ENCODE measurements around the gene PDE4DIP. TPM values are rescaled to one million over a fixed set of nuclear protein-coding genes. Genes with fewer than 3 reads are reported as not detected.
"Not testable (repeated sequence)": the region's sequence is repeated elsewhere in the genome, so short reads cannot be mapped to it uniquely, and the experiment has no call there.

The PDE4DIP gene
- total RNA-seq, 2 experiments from 2014 or later: 21.0 to 21.9 TPM

GRCh38 chr1:148968682-148969081 lies 124.5 kb downstream of the PDE4DIP start:
- H3K9me3 Mint-ChIP-seq (ENCODE audit: low read depth); DNase-seq; intact Hi-C loops (cut with DNase I, micrococcal nuclease); H3K4me1 Mint-ChIP-seq; H3K27ac Mint-ChIP-seq; H3K4me3 Mint-ChIP-seq; CTCF ChIA-PET; POLR2A ChIA-PET; H3K27me3 Mint-ChIP-seq; H3K36me3 Mint-ChIP-seq (ENCODE audit: low read depth): not testable (repeated sequence)
- peak; percentile 12 for ATAC-seq

GRCh38 chr1:148969126-148969525 lies 124.9 kb downstream of the PDE4DIP start:
- H3K4me1 Mint-ChIP-seq; H3K27me3 Mint-ChIP-seq; H3K27ac Mint-ChIP-seq; POLR2A ChIA-PET; H3K36me3 Mint-ChIP-seq (ENCODE audit: low read depth); H3K9me3 Mint-ChIP-seq (ENCODE audit: low read depth); H3K4me3 Mint-ChIP-seq; CTCF ChIA-PET; intact Hi-C loops (cut with DNase I, micrococcal nuclease); DNase-seq: not testable (repeated sequence)
- peak; percentile 58 for ATAC-seq

- intact Hi-C loops (cut with DNase I, micrococcal nuclease); DNase-seq: not testable (repeated sequence)
These were observed 131.2 kb downstream of the PDE4DIP start for GRCh38 chr1:148975453-148975852.

GRCh38 chr1:148975866-148976537 lies 131.8 kb downstream of the PDE4DIP start:
- intact Hi-C loops (cut with DNase I, micrococcal nuclease); H3K27me3 Mint-ChIP-seq; H3K4me1 Mint-ChIP-seq; POLR2A ChIA-PET; DNase-seq; H3K9me3 Mint-ChIP-seq (ENCODE audit: low read depth); CTCF ChIA-PET: not testable (repeated sequence)
- peak overlapping the region; percentile 2 for H3K4me3 Mint-ChIP-seq
- peak overlapping the region; percentile 60 for H3K27ac Mint-ChIP-seq
- peaks cover 29% of the 10 kb centered on the region for H3K36me3 Mint-ChIP-seq (ENCODE audit: low read depth)
- ATAC-seq: peak; percentile 84

More at GRCh38 chr1:148975453-148975852, 131.2 kb downstream of the PDE4DIP start:
- POLR2A ChIA-PET; H3K4me1 Mint-ChIP-seq; CTCF ChIA-PET; H3K27me3 Mint-ChIP-seq; H3K9me3 Mint-ChIP-seq (ENCODE audit: low read depth): not testable (repeated sequence)
- Mint-ChIP-seq H3K4me3 (peak overlapping the region; percentile 2), H3K36me3 (ENCODE audit: low read depth) (peaks cover 26% of the 10 kb centered on the region), H3K27ac (peak overlapping the region; percentile 40)
- ATAC-seq: peak; percentile 72

GRCh38 chr1:148977785-148978184 lies 133.6 kb downstream of the PDE4DIP start:
- intact Hi-C loops (cut with DNase I, micrococcal nuclease); H3K27ac Mint-ChIP-seq; H3K4me1 Mint-ChIP-seq; H3K9me3 Mint-ChIP-seq (ENCODE audit: low read depth); ATAC-seq; POLR2A ChIA-PET; DNase-seq; CTCF ChIA-PET; H3K4me3 Mint-ChIP-seq; H3K27me3 Mint-ChIP-seq: not testable (repeated sequence)
- peaks cover 41% of the 10 kb centered on the region for H3K36me3 Mint-ChIP-seq (ENCODE audit: low read depth)

- H3K4me3 Mint-ChIP-seq; H3K27ac Mint-ChIP-seq; H3K27me3 Mint-ChIP-seq; POLR2A ChIA-PET; CTCF ChIA-PET; ATAC-seq; H3K36me3 Mint-ChIP-seq (ENCODE audit: low read depth); H3K4me1 Mint-ChIP-seq; intact Hi-C loops (cut with DNase I, micrococcal nuclease); DNase-seq; H3K9me3 Mint-ChIP-seq (ENCODE audit: low read depth): not testable (repeated sequence)
These were observed 145.2 kb downstream of the PDE4DIP start for GRCh38 chr1:148989378-148989777.

- H3K36me3 Mint-ChIP-seq (ENCODE audit: low read depth); CTCF ChIA-PET; H3K27me3 Mint-ChIP-seq; intact Hi-C loops (cut with DNase I, micrococcal nuclease); H3K4me1 Mint-ChIP-seq; H3K9me3 Mint-ChIP-seq (ENCODE audit: low read depth); DNase-seq; H3K27ac Mint-ChIP-seq; H3K4me3 Mint-ChIP-seq; ATAC-seq; POLR2A ChIA-PET: not testable (repeated sequence)
These were observed 146.1 kb downstream of the PDE4DIP start for GRCh38 chr1:148990233-148990788.

GRCh38 chr1:148991818-148992217 lies 147.6 kb downstream of the PDE4DIP start:
- intact Hi-C loops (cut with DNase I, micrococcal nuclease); H3K27me3 Mint-ChIP-seq; ATAC-seq; H3K36me3 Mint-ChIP-seq (ENCODE audit: low read depth); POLR2A ChIA-PET; CTCF ChIA-PET; H3K4me3 Mint-ChIP-seq; H3K4me1 Mint-ChIP-seq; H3K27ac Mint-ChIP-seq; H3K9me3 Mint-ChIP-seq (ENCODE audit: low read depth); DNase-seq: not testable (repeated sequence)

GRCh38 chr1:148992364-148992763 lies 148.1 kb downstream of the PDE4DIP start:
- POLR2A ChIA-PET; H3K9me3 Mint-ChIP-seq (ENCODE audit: low read depth); H3K4me3 Mint-ChIP-seq; H3K27ac Mint-ChIP-seq; CTCF ChIA-PET; H3K36me3 Mint-ChIP-seq (ENCODE audit: low read depth); DNase-seq; intact Hi-C loops (cut with DNase I, micrococcal nuclease); H3K27me3 Mint-ChIP-seq; H3K4me1 Mint-ChIP-seq: not testable (repeated sequence)
- ATAC-seq: peak; percentile 93

- peak; percentile 12 for ATAC-seq
- H3K27ac Mint-ChIP-seq; CTCF ChIA-PET; DNase-seq; intact Hi-C loops (cut with DNase I, micrococcal nuclease); H3K9me3 Mint-ChIP-seq (ENCODE audit: low read depth); POLR2A ChIA-PET; H3K36me3 Mint-ChIP-seq (ENCODE audit: low read depth); H3K4me3 Mint-ChIP-seq; H3K4me1 Mint-ChIP-seq; H3K27me3 Mint-ChIP-seq: not testable (repeated sequence)
These were observed 152.4 kb downstream of the PDE4DIP start for GRCh38 chr1:148996449-148997224.

- ATAC-seq; POLR2A ChIA-PET; CTCF ChIA-PET; H3K4me3 Mint-ChIP-seq; intact Hi-C loops (cut with DNase I, micrococcal nuclease); DNase-seq; H3K27me3 Mint-ChIP-seq; H3K9me3 Mint-ChIP-seq (ENCODE audit: low read depth); H3K36me3 Mint-ChIP-seq (ENCODE audit: low read depth); H3K27ac Mint-ChIP-seq; H3K4me1 Mint-ChIP-seq: not testable (repeated sequence)
These were observed 153.2 kb downstream of the PDE4DIP start for GRCh38 chr1:148997405-148997804.

- H3K9me3 Mint-ChIP-seq (ENCODE audit: low read depth); CTCF ChIA-PET; H3K27ac Mint-ChIP-seq; POLR2A ChIA-PET; H3K4me1 Mint-ChIP-seq; H3K36me3 Mint-ChIP-seq (ENCODE audit: low read depth); ATAC-seq; H3K27me3 Mint-ChIP-seq; H3K4me3 Mint-ChIP-seq; DNase-seq; intact Hi-C loops (cut with DNase I, micrococcal nuclease): not testable (repeated sequence)
These were observed 158.4 kb downstream of the PDE4DIP start for GRCh38 chr1:149002664-149003063.

Measured in activated CD4-positive, alpha-beta T cell treated with anti-CD3 and anti-CD28 coated beads for 36 hours (primary cell).